ENCODE data around the gene TINAGL1. TPM values are rescaled to one million over a fixed set of nuclear protein-coding genes. Genes with fewer than 3 reads are reported as not detected.
"Not testable (repeated sequence)": the region's sequence is repeated elsewhere in the genome, so short reads cannot be mapped to it uniquely, and the experiment has no call there.

TINAGL1 gene
- polyA plus RNA-seq, 1 donor: 29.9 TPM

- DNase-seq: no peak
Observed at GRCh38 chr1:31583995-31584868, 7.9 kb downstream of the TINAGL1 start.

- DNase-seq: no peak
Observed at GRCh38 chr1:31584869-31585735, 8.8 kb downstream of the TINAGL1 start.

- DNase-seq: no peak
Observed at GRCh38 chr1:31585736-31586365, 9.5 kb downstream of the TINAGL1 start.

GRCh38 chr1:31586376-31587327 lies 10.3 kb downstream of the TINAGL1 start:
- no peak for DNase-seq

- not testable (repeated sequence) for DNase-seq
Observed at GRCh38 chr1:31587328-31587699, 11.0 kb downstream of the TINAGL1 start.

GRCh38 chr1:31587720-31588423 lies 11.6 kb downstream of the TINAGL1 start:
- DNase-seq: no peak

GRCh38 chr1:31588751-31589515 lies 12.6 kb downstream of the TINAGL1 start:
- no peak for DNase-seq

GRCh38 chr1:31591425-31592093 lies 15.2 kb downstream of the TINAGL1 start:
- DNase-seq: no peak

GRCh38 chr1:31592132-31592531 lies 15.8 kb downstream of the TINAGL1 start:
- DNase-seq: no peak

GRCh38 chr1:31593136-31593665 lies 16.9 kb downstream of the TINAGL1 start:
- DNase-seq: no peak

- DNase-seq: no peak
Observed at GRCh38 chr1:31593770-31594632, 17.7 kb downstream of the TINAGL1 start.

- no peak for DNase-seq
Observed at GRCh38 chr1:31595836-31596736, 19.8 kb downstream of the TINAGL1 start.

- DNase-seq: no peak
Observed at GRCh38 chr1:31596737-31597097, 20.4 kb downstream of the TINAGL1 start.

- DNase-seq: no peak
Observed at GRCh38 chr1:31598980-31599379, 22.7 kb downstream of the TINAGL1 start.

GRCh38 chr1:31600641-31601040 lies 24.3 kb downstream of the TINAGL1 start:
- DNase-seq: no peak

- no peak for DNase-seq
Observed at GRCh38 chr1:31602081-31602480, 25.8 kb downstream of the TINAGL1 start.

GRCh38 chr1:31605908-31606427 lies 29.7 kb downstream of the TINAGL1 start:
- no peak for DNase-seq

Data from hindlimb muscle (tissue), 1 donor.